Hepatocyte (in vitro differentiated cells): ENCODE measurements around the gene IRX2. TPM values are rescaled to one million over a fixed set of nuclear protein-coding genes. Genes with fewer than 3 reads are reported as not detected.

Experiments used
- DNase-seq: peaks from one replicate; pipeline ENCODE4 v3.0.0-alpha.2; 2016; ENCODE audit warnings: low spot score
- H2AFZ ChIP-seq: fragments of 200-600 bp; sonication (generic); 2 replicates; pipeline ENCODE4 v1.6.0; 2016; ENCODE audit warnings: antibody characterized with exemption, mild to moderate bottlenecking
- H3K27ac ChIP-seq: fragments of 200-600 bp; sonication (generic); 2 replicates; pipeline ENCODE4 v1.5.1; 2016; ENCODE audit warnings: mild to moderate bottlenecking
- H3K27me3 ChIP-seq: fragments of 200-600 bp; sonication (generic); 2 replicates; pipeline ENCODE4 v1.6.1; 2016
- H3K36me3 ChIP-seq: fragments of 200-600 bp; sonication (generic); replicated peaks from 2 replicates; pipeline ENCODE4 v1.5.1; 2016; ENCODE audit warnings: low read depth; ENCODE audit not compliant: insufficient read depth
- H3K4me1 ChIP-seq: fragments of 200-600 bp; sonication (generic); 2 replicates; pipeline ENCODE4 v1.5.1; 2016; ENCODE audit warnings: mild to moderate bottlenecking, moderate library complexity; ENCODE audit not compliant: insufficient read depth
- H3K4me2 ChIP-seq: fragments of 200-600 bp; sonication (generic); 2 replicates; pipeline ENCODE4 v1.6.0; 2016
- H3K4me3 ChIP-seq: fragments of 200-600 bp; sonication (generic); 2 replicates; pipeline ENCODE4 v1.5.1; 2016; ENCODE audit warnings: mild to moderate bottlenecking
- H3K79me2 ChIP-seq: fragments of 200-600 bp; sonication (generic); 2 replicates; pipeline ENCODE4 v1.6.0; 2017; ENCODE audit warnings: mild to moderate bottlenecking
- H3K9me2 ChIP-seq: fragments of 200-600 bp; sonication (generic); replicated peaks from 2 replicates; pipeline ENCODE4 v1.6.0; 2017; ENCODE audit warnings: mild to moderate bottlenecking; ENCODE audit not compliant: insufficient read depth
- H3K9me3 ChIP-seq: fragments of 200-600 bp; sonication (generic); 2 replicates; pipeline ENCODE4 v1.5.1; 2016; ENCODE audit warnings: low read depth, mild to moderate bottlenecking
- H4K20me1 ChIP-seq: fragments of 200-600 bp; sonication (generic); 2 replicates; pipeline ENCODE4 v1.6.0; 2016; ENCODE audit warnings: mild to moderate bottlenecking; ENCODE audit not compliant: insufficient read depth, poor library complexity, severe bottlenecking
- EZH2 ChIP-seq: fragments of 200-600 bp; sonication (generic); IDR thresholded peaks from 2 replicates; pipeline ENCODE4 v1.6.1; 2016; ENCODE audit warnings: antibody characterized with exemption, mild to moderate bottlenecking, borderline replicate concordance
- EZH2phosphoT487 ChIP-seq: fragments of 200-600 bp; sonication (generic); IDR thresholded peaks from one replicate; pipeline ENCODE4 v1.6.1; 2018; ENCODE audit warnings: antibody characterized with exemption, mild to moderate bottlenecking, low read depth, moderate library complexity; ENCODE audit not compliant: unreplicated experiment, severe bottlenecking
- WGBS: methylation state at CpG from one replicate; pipeline ENCODE4 v1.1.6; 2016; ENCODE audit warnings: low lambda C conversion rate; ENCODE audit errors: missing lambda C conversion rate; 5-methylcytosine and 5-hydroxymethylcytosine counted together
- polyA plus RNA-seq: library from polyadenylated mRNA; unstranded; fragments of >200 nt; fragmentation: Nextera tagmentation; extraction: Ambion mirVana; gene quantifications from 2 replicates; pipeline ENCODE4 v1.2.1, GENCODE V29; 2016
- total RNA-seq: library from RNA; depleted of rRNA; stranded (reverse); fragments of >200 nt; gene quantifications from 2 replicates; pipeline ENCODE4 v1.2.3, GENCODE V29; 2014
- TF ChIP-seq, protein P1 (sequence below): fragments of 200-600 bp; sonication (generic); IDR thresholded peaks from 2 replicates; pipeline ENCODE4 v1.5.1; 2016; ENCODE audit warnings: antibody characterized with exemption, mild to moderate bottlenecking; ENCODE audit not compliant: poor library complexity

IRX2 gene
- total and polyA plus RNA-seq, 2 experiments from 2014 or later: 6.0 to 7.8 TPM

DNA sequence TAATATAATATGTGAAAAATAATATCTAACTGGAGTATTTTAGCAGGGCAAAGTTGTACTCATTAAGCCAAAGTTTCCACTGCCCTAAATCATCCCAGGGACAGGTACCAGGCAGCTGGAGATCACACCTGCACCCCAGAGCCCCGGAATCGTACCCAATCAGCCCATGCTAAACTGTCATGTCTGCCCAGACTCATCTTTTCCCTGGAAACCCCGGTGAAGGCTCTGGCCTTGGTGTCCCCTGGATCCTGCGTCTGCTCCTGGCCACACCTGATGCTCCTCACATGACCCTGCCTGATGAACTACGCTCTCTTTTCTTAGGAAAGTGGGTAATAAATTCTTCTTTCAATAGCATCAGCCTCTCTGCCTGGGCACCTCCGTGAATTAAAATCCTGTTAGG lies 15.6 kb upstream of the IRX2 start:
- Histone ChIP-seq H3K4me1 (no peaks in the 10 kb centered on the region), H4K20me1 (no peaks in the 10 kb centered on the region), H3K27me3 (no peaks in the 10 kb centered on the region), H3K79me2 (no peaks in the 10 kb centered on the region), H3K9me2 (no peaks in the 10 kb centered on the region), H2AFZ (no peak overlapping the region), H3K9me3 (no peaks in the 10 kb centered on the region), H3K4me3 (no peak overlapping the region), H3K4me2 (no peak overlapping the region), H3K36me3 (no peaks in the 10 kb centered on the region), H3K27ac (no peak overlapping the region)
- 93% methylated on average over 6 of the region's 6 CpGs for WGBS
- DNase-seq: no peak
- TF ChIP-seq EZH2phosphoT487 (no peak), EZH2 (no peak)
- TF ChIP-seq, protein P1, sequence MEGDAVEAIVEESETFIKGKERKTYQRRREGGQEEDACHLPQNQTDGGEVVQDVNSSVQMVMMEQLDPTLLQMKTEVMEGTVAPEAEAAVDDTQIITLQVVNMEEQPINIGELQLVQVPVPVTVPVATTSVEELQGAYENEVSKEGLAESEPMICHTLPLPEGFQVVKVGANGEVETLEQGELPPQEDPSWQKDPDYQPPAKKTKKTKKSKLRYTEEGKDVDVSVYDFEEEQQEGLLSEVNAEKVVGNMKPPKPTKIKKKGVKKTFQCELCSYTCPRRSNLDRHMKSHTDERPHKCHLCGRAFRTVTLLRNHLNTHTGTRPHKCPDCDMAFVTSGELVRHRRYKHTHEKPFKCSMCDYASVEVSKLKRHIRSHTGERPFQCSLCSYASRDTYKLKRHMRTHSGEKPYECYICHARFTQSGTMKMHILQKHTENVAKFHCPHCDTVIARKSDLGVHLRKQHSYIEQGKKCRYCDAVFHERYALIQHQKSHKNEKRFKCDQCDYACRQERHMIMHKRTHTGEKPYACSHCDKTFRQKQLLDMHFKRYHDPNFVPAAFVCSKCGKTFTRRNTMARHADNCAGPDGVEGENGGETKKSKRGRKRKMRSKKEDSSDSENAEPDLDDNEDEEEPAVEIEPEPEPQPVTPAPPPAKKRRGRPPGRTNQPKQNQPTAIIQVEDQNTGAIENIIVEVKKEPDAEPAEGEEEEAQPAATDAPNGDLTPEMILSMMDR: no peak

DNA sequence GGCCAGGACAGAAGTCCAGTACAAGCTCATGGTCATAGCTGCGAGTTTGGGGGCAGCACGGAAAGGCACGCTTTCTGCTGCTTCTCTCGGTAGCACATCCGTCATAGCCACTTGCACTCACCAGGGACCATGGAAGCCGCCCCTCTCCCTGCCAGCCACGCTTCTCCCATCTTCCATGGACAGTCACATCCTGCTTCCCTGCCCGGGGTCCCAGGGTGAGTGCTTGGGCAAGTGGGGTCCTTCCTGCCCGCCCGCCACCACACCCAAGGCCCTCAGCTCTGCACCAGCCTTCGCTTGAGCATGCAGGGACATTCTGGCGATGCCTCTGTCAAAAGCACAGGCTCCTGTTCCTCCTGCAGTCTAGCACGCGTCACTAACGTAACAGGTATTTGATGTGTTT lies 13.1 kb upstream of the IRX2 start:
- H3K4me3 ChIP-seq: no peak overlapping the region
- H3K27me3 ChIP-seq: peaks cover 4% of the 10 kb centered on the region
- H3K9me2 ChIP-seq: no peaks in the 10 kb centered on the region
- H3K79me2 ChIP-seq: no peaks in the 10 kb centered on the region
- no peak overlapping the region for H3K4me2 ChIP-seq
- H3K4me1 ChIP-seq: no peaks in the 10 kb centered on the region
- no peaks in the 10 kb centered on the region for H4K20me1 ChIP-seq
- no peak for TF ChIP-seq EZH2
- TF ChIP-seq, protein P1: no peak
- no peak for TF ChIP-seq EZH2phosphoT487
- H2AFZ ChIP-seq: no peak overlapping the region
- 93% methylated on average over 15 of the region's 15 CpGs for WGBS
- no peak for DNase-seq
- no peak overlapping the region for H3K27ac ChIP-seq
- H3K9me3 ChIP-seq: no peaks in the 10 kb centered on the region
- no peaks in the 10 kb centered on the region for H3K36me3 ChIP-seq

GRCh38 chr5:2763533-2763794 lies 12.0 kb upstream of the IRX2 start:
- Histone ChIP-seq H3K9me2 (no peaks in the 10 kb centered on the region), H3K36me3 (no peaks in the 10 kb centered on the region), H3K4me2 (no peak overlapping the region), H3K79me2 (no peaks in the 10 kb centered on the region), H3K4me3 (no peak overlapping the region), H4K20me1 (no peaks in the 10 kb centered on the region), H2AFZ (no peak overlapping the region), H3K4me1 (no peaks in the 10 kb centered on the region), H3K27ac (no peak overlapping the region), H3K27me3 (peaks cover 11% of the 10 kb centered on the region), H3K9me3 (no peaks in the 10 kb centered on the region)
- WGBS: 95% methylated on average over 4 of the region's 4 CpGs
- no peak for TF ChIP-seq EZH2phosphoT487
- TF ChIP-seq, protein P1: no peak
- TF ChIP-seq EZH2: no peak
- DNase-seq: no peak
